ENCODE measurements around the gene CCR7. TPM values are rescaled to one million over a fixed set of nuclear protein-coding genes. Genes with fewer than 3 reads are reported as not detected.
A peak's percentile ranks its signal among the peaks of the same experiment; 100 is the strongest.

Gene CCR7
- total RNA-seq, 6 donors from 2014 or later: 0.30 to 2.8 (median 1.4) TPM; not detected in 2

DNA sequence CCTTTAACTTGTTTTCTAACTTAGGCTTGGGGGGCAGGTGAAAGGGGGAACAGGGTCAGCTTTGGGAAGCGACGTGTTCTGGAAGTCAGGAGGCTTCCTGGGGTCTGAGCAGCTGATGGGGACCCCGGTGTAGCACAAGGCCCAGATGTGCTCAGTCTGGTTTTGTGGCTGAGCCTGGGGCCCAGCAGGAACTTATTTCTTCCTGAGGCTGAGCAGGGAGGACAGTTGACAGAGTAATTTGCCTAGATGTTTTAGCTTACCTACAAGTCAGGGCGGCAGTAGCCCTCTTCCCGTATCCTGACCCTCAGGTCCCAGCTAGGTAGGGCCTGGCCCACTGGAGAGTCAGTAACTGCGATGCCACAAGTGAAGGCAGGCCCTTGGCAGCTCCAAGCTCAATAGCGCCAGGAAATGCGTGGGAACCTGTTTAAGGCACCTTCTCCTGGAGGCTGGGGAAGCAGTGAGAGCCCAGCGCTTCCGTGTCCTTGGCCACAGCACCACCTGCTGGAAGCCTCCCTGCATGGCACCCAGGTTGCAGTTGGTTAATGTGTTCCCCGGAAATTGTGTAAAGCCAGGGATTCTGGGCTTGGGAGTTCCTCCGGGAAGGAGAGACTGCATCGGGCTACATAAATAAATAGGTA, 5.2 kb downstream of the CCR7 start:
- Histone ChIP-seq H3K27me3 (no peaks in the 10 kb centered on the region), H3K27ac (peak overlapping the region; percentile 62 to 79 (median 72)), H3K4me1 (peaks cover 32 to 39% (median 34%) of the 10 kb centered on the region in 4 donors), H3K9me3 (no peaks in the 10 kb centered on the region), H3K4me3 (peak overlapping the region in 2 of 4 donors; percentile 25 to 27), H3K36me3 (no peaks in the 10 kb centered on the region)
- DNase-seq (peak; percentile 86 to 93), ATAC-seq (ENCODE audit: low FRiP score in 2 of 2) (peak; percentile 89 to 95)
- TF ChIP-seq EP300 (IDR thresholded peaks at IDR 0.05): peak in 1 of 4 donors; percentile 5
- TF ChIP-seq, protein P1, sequence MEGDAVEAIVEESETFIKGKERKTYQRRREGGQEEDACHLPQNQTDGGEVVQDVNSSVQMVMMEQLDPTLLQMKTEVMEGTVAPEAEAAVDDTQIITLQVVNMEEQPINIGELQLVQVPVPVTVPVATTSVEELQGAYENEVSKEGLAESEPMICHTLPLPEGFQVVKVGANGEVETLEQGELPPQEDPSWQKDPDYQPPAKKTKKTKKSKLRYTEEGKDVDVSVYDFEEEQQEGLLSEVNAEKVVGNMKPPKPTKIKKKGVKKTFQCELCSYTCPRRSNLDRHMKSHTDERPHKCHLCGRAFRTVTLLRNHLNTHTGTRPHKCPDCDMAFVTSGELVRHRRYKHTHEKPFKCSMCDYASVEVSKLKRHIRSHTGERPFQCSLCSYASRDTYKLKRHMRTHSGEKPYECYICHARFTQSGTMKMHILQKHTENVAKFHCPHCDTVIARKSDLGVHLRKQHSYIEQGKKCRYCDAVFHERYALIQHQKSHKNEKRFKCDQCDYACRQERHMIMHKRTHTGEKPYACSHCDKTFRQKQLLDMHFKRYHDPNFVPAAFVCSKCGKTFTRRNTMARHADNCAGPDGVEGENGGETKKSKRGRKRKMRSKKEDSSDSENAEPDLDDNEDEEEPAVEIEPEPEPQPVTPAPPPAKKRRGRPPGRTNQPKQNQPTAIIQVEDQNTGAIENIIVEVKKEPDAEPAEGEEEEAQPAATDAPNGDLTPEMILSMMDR (IDR thresholded peaks at IDR 0.05): peak; percentile 93 to 98 (median 97)
- peak; percentile 66 to 76 for TF ChIP-seq POLR2AphosphoS5 (IDR thresholded peaks at IDR 0.05)
- TF ChIP-seq POLR2A (IDR thresholded peaks at IDR 0.05): no peak
- WGBS, 2 donors: 18 to 24% methylated on average over 7 to 13 of the region's 13 CpGs

DNA sequence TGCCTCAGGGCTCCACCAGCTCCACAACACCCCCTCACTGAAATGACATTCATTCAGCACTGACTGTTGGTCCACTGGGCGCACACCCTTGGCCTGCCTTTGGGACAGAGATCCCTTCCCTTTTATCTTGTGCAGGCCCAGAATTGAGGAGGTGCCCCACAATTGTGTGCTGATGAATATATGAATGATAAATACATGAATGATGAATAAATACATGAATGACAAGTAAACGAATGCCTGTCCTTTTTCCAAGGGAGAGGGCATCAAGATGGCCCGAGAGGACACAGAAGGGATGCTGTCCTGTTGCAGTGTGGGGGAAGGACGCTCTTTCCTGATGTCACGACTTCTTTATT, 5.7 kb downstream of the CCR7 start:
- Histone ChIP-seq H3K27ac (peak overlapping the region; percentile 62 to 79 (median 72)), H3K9me3 (no peaks in the 10 kb centered on the region), H3K4me3 (no peak overlapping the region), H3K4me1 (peaks cover 35 to 43% (median 39%) of the 10 kb centered on the region in 4 donors), H3K36me3 (no peaks in the 10 kb centered on the region), H3K27me3 (no peaks in the 10 kb centered on the region)
- ATAC-seq (ENCODE audit: low FRiP score in 2 of 2) (no peak), DNase-seq (no peak)
- no peak for TF ChIP-seq EP300 (IDR thresholded peaks at IDR 0.05)
- TF ChIP-seq POLR2AphosphoS5 (IDR thresholded peaks at IDR 0.05): no peak
- TF ChIP-seq, protein P1 (IDR thresholded peaks at IDR 0.05): no peak
- no peak for TF ChIP-seq POLR2A (IDR thresholded peaks at IDR 0.05)
- 74 to 81% methylated on average over 5 of the region's 5 CpGs for WGBS, 2 donors

DNA sequence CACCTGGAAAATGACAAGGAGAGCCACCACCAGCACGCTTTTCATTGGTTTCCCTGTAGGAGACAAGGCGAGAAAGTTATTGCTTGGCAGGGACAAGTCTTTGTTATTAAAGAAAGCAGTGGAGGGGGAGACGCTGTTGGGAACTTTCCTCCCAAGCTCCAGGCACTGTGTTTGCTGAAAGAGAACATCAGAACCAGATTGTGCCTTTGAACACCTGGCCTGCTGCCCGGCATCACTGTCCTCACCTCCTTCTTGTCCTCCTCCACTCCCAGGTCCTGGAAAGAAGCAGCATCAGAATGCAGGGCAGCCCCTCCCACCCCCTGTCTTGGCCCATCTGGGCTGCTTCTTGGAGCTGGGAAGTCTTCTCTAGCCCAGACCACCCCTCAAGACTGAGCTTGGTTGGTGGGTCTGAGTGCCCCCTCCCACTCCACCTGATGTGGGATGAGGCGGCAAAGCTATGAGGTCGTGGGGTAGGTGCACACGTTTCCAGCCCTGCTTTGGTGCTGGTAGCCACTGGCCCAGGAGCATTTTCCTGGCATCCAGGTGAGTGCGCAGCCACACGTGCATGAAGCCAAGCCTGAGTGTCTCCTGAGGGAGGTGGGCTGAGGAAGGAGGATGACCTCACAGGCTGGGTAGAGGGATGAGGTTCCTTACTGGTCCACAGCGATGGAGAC, 6.2 kb downstream of the CCR7 start:
- WGBS, 2 donors: 88 to 90% methylated on average over 10 of the region's 10 CpGs
- ATAC-seq (ENCODE audit: low FRiP score in 2 of 2) (no peak), DNase-seq (no peak)
- Histone ChIP-seq H3K36me3 (no peaks in the 10 kb centered on the region), H3K9me3 (no peaks in the 10 kb centered on the region), H3K4me3 (no peak overlapping the region), H3K27me3 (no peaks in the 10 kb centered on the region), H3K27ac (peak overlapping the region in 3 of 4 donors; percentile 71 to 79 (median 72)), H3K4me1 (peaks cover 40 to 48% (median 44%) of the 10 kb centered on the region in 4 donors)
- TF ChIP-seq, protein P1 (IDR thresholded peaks at IDR 0.05): no peak
- no peak for TF ChIP-seq EP300 (IDR thresholded peaks at IDR 0.05)
- no peak for TF ChIP-seq POLR2AphosphoS5 (IDR thresholded peaks at IDR 0.05)
- no peak for TF ChIP-seq POLR2A (IDR thresholded peaks at IDR 0.05)

DNA sequence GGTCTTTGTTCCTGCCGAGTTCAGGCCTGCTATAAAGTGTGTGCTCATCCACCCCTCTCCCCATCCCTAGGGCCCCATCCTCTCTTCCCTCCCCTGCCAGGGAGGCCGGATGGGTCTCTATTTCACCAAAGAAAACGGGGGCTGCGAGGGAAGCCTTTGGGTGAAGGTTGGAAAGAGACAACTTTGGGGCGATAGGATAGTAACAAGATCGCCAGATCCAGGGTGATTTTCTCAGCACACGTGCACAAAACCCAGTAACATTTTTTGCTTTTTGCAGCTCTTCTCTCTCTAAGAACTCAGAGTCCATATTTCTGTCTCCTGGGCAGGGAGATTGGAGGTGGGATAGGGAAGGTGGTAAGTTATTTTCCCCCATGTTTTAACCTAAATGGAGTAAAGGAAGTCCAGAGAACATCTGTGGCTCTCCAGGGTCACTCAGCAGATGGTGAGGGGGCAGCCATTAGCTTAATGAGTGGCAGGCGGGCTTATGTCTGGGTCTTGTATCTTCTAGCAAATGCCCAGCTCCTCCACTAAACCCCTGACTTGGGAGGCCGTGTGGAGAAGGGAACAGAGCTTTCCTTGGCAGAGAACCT, 6.9 kb downstream of the CCR7 start:
- WGBS, 2 donors: 85 to 86% methylated on average over 9 of the region's 9 CpGs
- no peak for TF ChIP-seq POLR2AphosphoS5 (IDR thresholded peaks at IDR 0.05)
- TF ChIP-seq EP300 (IDR thresholded peaks at IDR 0.05): no peak
- no peaks in the 10 kb centered on the region for H3K27me3 ChIP-seq
- peaks cover 46 to 54% (median 51%) of the 10 kb centered on the region in 4 donors for H3K4me1 ChIP-seq
- no peaks in the 10 kb centered on the region for H3K9me3 ChIP-seq
- no peak overlapping the region for H3K4me3 ChIP-seq
- DNase-seq (no peak), ATAC-seq (ENCODE audit: low FRiP score in 2 of 2) (no peak)
- peak overlapping the region; percentile 38 to 79 (median 74) for H3K27ac ChIP-seq
- H3K36me3 ChIP-seq: no peaks in the 10 kb centered on the region
